OCI-LY7 (cell line): Measurements from ENCODE around the gene DENND2A.

Experiments
- CTCF ChIP-seq: fragments of 200-600 bp; sonication (generic); conservative IDR thresholded peaks from 2 replicates; pipeline ENCODE4 v1.5.1; 2014; ENCODE audit warnings: mild to moderate bottlenecking, antibody characterized with exemption, low read length, moderate library complexity, mixed read lengths
- EZH2phosphoT487 ChIP-seq: fragments of 200-600 bp; sonication (generic); IDR thresholded peaks from 2 replicates; pipeline ENCODE4 v1.6.1; 2018; ENCODE audit warnings: low read depth, borderline replicate concordance, mild to moderate bottlenecking, mixed run types, antibody characterized with exemption, low read length, moderate library complexity, mixed read lengths

GRCh38 chr7:140654661-140655060 lies 14.0 kb upstream of the DENND2A start:
- no peak for TF ChIP-seq CTCF
- TF ChIP-seq EZH2phosphoT487, result no peak
